Activated CD8-positive, alpha-beta T cell treated with anti-CD3 and anti-CD28 coated beads for 36 hours (primary cell): ENCODE measurements around the gene RPGRIP1L. TPM values are rescaled to one million over a fixed set of nuclear protein-coding genes. Genes with fewer than 3 reads are reported as not detected.
"Not testable (repeated sequence)": the region's sequence is repeated elsewhere in the genome, so short reads cannot be mapped to it uniquely, and the experiment has no call there.

Source experiments
- ATAC-seq: fragments of 200-7000 bp; cut with Tn5 transposase; one replicate; pipeline ENCODE4 v1.10.0; 2021; ENCODE audit warnings: mild to moderate bottlenecking, moderate library complexity
- CTCF ChIA-PET: fragments of 350-600 bp; sonication (Branson Sonifier 250); formaldehyde crosslinking; loops from one replicate; lab custom pipeline; 2021; ENCODE audit warnings: antibody characterized with exemption; lab: Charles Lee
- POLR2A ChIA-PET: fragments of 350-600 bp; sonication (Branson Sonifier 250); formaldehyde crosslinking; loops from one replicate; lab custom pipeline; 2021; ENCODE audit warnings: antibody characterized with exemption; lab: Charles Lee
- DNase-seq: peaks from one replicate; pipeline ENCODE4 v3.0.0-alpha.2; 2020
- H3K27ac Mint-ChIP-seq: one replicate; pipeline ENCODE4 v1.8.0; 2021; ENCODE audit warnings: mild to moderate bottlenecking, mixed read lengths
- H3K27me3 Mint-ChIP-seq: one replicate; pipeline ENCODE4 v1.8.0; 2021; ENCODE audit warnings: mixed read lengths
- H3K36me3 Mint-ChIP-seq: one replicate; pipeline ENCODE4 v1.8.0; 2021; ENCODE audit warnings: low read depth, mixed read lengths
- H3K4me1 Mint-ChIP-seq: one replicate; pipeline ENCODE4 v1.8.0; 2021; ENCODE audit warnings: low read depth, mixed read lengths
- H3K4me3 Mint-ChIP-seq: one replicate; pipeline ENCODE4 v1.8.0; 2021; ENCODE audit warnings: mild to moderate bottlenecking, moderate library complexity, mixed read lengths
- H3K9me3 Mint-ChIP-seq: one replicate; pipeline ENCODE4 v1.8.0; 2021; ENCODE audit warnings: mixed read lengths
- intact Hi-C: fragments of 100-400 bp; cut with micrococcal nuclease; formaldehyde crosslinking; loops from one replicate; pipeline ENCODE4 v1.10.0; 2022
- total RNA-seq, 2 experiments: library from RNA; stranded (reverse); gene quantifications; one replicate each; pipeline ENCODE4 v1.2.3, GENCODE V29; 2021
- TF ChIP-seq, protein P1 (sequence below): fragments of 200-600 bp; IDR thresholded peaks from one replicate; pipeline ENCODE4 v1.8.0; 2022; ENCODE audit warnings: antibody characterized with exemption, mild to moderate bottlenecking

RPGRIP1L gene
- total RNA-seq, 2 experiments from 2014 or later: 6.0 to 6.2 TPM

DNA sequence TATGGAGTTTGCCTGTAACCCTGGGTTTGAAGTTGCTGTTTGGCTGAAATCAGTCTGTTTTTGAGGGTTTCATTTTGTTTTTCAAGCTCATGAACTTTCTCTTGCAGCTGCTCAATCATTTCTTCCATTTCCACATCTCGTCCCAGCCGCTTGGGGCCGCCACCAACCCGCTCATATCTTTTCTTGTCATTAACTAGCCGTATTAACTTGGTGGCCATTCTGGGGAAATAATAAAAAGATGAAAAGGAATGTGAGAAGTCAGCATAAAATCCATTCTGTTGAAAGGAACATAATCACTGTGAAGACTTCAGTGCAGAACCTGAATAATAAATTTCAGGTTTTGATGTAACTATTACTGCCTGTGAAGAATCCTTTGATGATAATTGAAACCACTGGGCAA, 11.5 kb downstream of the RPGRIP1L start:
- TF ChIP-seq, protein P1, sequence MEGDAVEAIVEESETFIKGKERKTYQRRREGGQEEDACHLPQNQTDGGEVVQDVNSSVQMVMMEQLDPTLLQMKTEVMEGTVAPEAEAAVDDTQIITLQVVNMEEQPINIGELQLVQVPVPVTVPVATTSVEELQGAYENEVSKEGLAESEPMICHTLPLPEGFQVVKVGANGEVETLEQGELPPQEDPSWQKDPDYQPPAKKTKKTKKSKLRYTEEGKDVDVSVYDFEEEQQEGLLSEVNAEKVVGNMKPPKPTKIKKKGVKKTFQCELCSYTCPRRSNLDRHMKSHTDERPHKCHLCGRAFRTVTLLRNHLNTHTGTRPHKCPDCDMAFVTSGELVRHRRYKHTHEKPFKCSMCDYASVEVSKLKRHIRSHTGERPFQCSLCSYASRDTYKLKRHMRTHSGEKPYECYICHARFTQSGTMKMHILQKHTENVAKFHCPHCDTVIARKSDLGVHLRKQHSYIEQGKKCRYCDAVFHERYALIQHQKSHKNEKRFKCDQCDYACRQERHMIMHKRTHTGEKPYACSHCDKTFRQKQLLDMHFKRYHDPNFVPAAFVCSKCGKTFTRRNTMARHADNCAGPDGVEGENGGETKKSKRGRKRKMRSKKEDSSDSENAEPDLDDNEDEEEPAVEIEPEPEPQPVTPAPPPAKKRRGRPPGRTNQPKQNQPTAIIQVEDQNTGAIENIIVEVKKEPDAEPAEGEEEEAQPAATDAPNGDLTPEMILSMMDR: no peak
- intact Hi-C loops: no loop called here
- Mint-ChIP-seq H3K9me3 (no peaks in the 10 kb centered on the region), H3K4me3 (no peak overlapping the region), H3K36me3 (peaks cover 8% of the 10 kb centered on the region), H3K27ac (no peak overlapping the region), H3K27me3 (no peaks in the 10 kb centered on the region), H3K4me1 (no peaks in the 10 kb centered on the region)
- ChIA-PET CTCF (no interaction called here), POLR2A (no interaction called here)
- ATAC-seq: no peak
- DNase-seq: no peak

DNA sequence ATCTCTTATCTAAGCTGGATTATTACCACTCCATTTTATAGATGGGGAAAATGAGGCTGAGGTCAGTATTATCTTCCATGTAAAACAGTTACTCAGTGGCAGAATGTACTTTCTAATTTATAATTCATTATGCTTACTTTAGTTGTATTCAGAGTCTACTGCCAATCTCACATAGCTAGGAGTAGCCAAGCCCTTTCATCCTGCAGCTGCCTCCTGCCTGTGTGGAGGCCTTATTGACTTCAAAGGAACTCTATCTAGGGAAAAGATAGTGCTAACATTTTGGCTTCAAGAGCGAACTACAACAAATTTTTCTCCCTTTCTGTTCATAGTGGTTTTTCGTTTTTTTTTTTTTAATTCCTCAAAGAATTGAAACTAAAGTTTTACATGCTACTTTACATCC, 12.9 kb downstream of the RPGRIP1L start:
- Mint-ChIP-seq H3K9me3 (no peaks in the 10 kb centered on the region), H3K4me1 (no peaks in the 10 kb centered on the region), H3K36me3 (peaks cover 4% of the 10 kb centered on the region), H3K4me3 (no peak overlapping the region), H3K27me3 (no peaks in the 10 kb centered on the region), H3K27ac (no peak overlapping the region)
- ChIA-PET POLR2A (no interaction called here), CTCF (no interaction called here)
- no peak for DNase-seq
- TF ChIP-seq, protein P1: no peak
- no peak for ATAC-seq
- intact Hi-C loops: no loop called here

GRCh38 chr16:53689636-53690035, 14.0 kb downstream of the RPGRIP1L start:
- Mint-ChIP-seq H3K27ac (no peak overlapping the region), H3K9me3 (peaks cover 7% of the 10 kb centered on the region), H3K4me1 (no peaks in the 10 kb centered on the region), H3K27me3 (no peaks in the 10 kb centered on the region), H3K36me3 (peaks cover 14% of the 10 kb centered on the region), H3K4me3 (no peak overlapping the region)
- DNase-seq (no peak), ATAC-seq (no peak)
- TF ChIP-seq, protein P1: no peak
- intact Hi-C loops: no loop called here
- CTCF ChIA-PET: no interaction called here
- POLR2A ChIA-PET: no interaction called here

DNA sequence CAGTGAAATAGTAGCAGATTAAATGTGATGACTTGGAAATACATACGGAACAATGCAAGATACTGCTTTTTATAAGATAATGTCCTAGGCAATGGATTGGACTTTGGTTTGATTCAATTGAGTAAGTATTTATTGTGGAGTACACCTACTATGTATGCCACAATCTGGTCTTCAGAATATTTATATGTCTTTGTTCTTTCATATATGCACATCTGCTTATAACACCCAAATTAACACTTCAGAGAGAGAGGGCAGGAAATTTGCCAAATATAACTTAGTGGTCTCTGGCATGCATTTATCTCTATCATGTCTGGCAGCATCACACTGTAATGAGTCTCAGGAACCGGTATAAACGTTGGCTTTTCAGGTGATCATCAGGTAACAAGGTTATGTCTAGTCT, 16.9 kb downstream of the RPGRIP1L start:
- intact Hi-C loops: no loop called here
- ATAC-seq (no peak), DNase-seq (no peak)
- peaks cover 22% of the 10 kb centered on the region for H3K36me3 Mint-ChIP-seq
- TF ChIP-seq, protein P1: no peak
- H3K4me1 Mint-ChIP-seq: no peaks in the 10 kb centered on the region
- no peak overlapping the region for H3K27ac Mint-ChIP-seq
- ChIA-PET CTCF (no interaction called here), POLR2A (no interaction called here)
- peaks cover 7% of the 10 kb centered on the region for H3K9me3 Mint-ChIP-seq
- H3K27me3 Mint-ChIP-seq: no peaks in the 10 kb centered on the region
- no peak overlapping the region for H3K4me3 Mint-ChIP-seq

GRCh38 chr16:53685334-53685733, 18.3 kb downstream of the RPGRIP1L start:
- H3K36me3 Mint-ChIP-seq: peaks cover 25% of the 10 kb centered on the region
- H3K27me3 Mint-ChIP-seq, CTCF ChIA-PET, ATAC-seq, intact Hi-C loops, DNase-seq, H3K9me3 Mint-ChIP-seq, H3K27ac Mint-ChIP-seq, H3K4me3 Mint-ChIP-seq, POLR2A ChIA-PET, H3K4me1 Mint-ChIP-seq: not testable (repeated sequence)

GRCh38 chr16:53681354-53681753, 22.3 kb downstream of the RPGRIP1L start:
- ATAC-seq (no peak), DNase-seq (no peak)
- ChIA-PET POLR2A (no interaction called here), CTCF (no interaction called here)
- TF ChIP-seq, protein P1: no peak
- Mint-ChIP-seq H3K27me3 (no peaks in the 10 kb centered on the region), H3K4me3 (no peak overlapping the region), H3K36me3 (peaks cover 27% of the 10 kb centered on the region), H3K9me3 (peaks cover 7% of the 10 kb centered on the region), H3K27ac (no peak overlapping the region), H3K4me1 (no peaks in the 10 kb centered on the region)
- intact Hi-C loops: no loop called here
